B cell (primary cell): ENCODE data around the gene TAF1D. TPM values are rescaled to one million over a fixed set of nuclear protein-coding genes. Genes with fewer than 3 reads are reported as not detected.

Experiments
- ATAC-seq: fragments of 200-7000 bp; cut with Tn5 transposase; one replicate; pipeline ENCODE4 v1.10.0; 2021; ENCODE audit warnings: low read depth, mild to moderate bottlenecking, moderate number of reproducible peaks, moderate library complexity
- CTCF ChIA-PET: fragments of 350-600 bp; sonication (Branson Sonifier 250); formaldehyde crosslinking; loops from one replicate; lab custom pipeline; 2021; ENCODE audit warnings: antibody characterized with exemption, inconsistent platforms; lab: Charles Lee
- POLR2A ChIA-PET: fragments of 350-600 bp; sonication (Branson Sonifier 250); formaldehyde crosslinking; loops from one replicate; lab custom pipeline; 2021; ENCODE audit warnings: antibody characterized with exemption; lab: Charles Lee
- DNase-seq: peaks from one replicate; pipeline ENCODE4 v3.0.0; 2013
- H2AFZ ChIP-seq: 2 replicates; pipeline ENCODE4 v1.6.1; 2012; ENCODE audit warnings: mild to moderate bottlenecking, low read depth, low read length; ENCODE audit not compliant: insufficient read depth, poor library complexity, severe bottlenecking
- H3K27ac ChIP-seq, 2 donors: 1 replicate in 1 of 2; 2 replicates in 1 of 2; pipeline ENCODE4 v1.5.1; 2012 to 2013; ENCODE audit warnings: low read length in 2 of 2, mild to moderate bottlenecking in 2 of 2, moderate library complexity in 1 of 2
- H3K27me3 ChIP-seq, 4 experiments: fragments of 200-600 bp in 1 of 4; sonication (generic) in 1 of 4; replicated peaks in 1 of 4; 1 replicate in 2 of 4; 2 replicates in 2 of 4; pipeline versions ENCODE4 v1.6.1 to v1.7.0; 2013 to 2016; ENCODE audit warnings: low read length in 3 of 4, mild to moderate bottlenecking in 2 of 4, mixed read lengths in 1 of 4, moderate library complexity in 1 of 4; ENCODE audit not compliant: insufficient read depth in 4 of 4, control insufficient read depth in 3 of 4; ENCODE audit errors: control extremely low read depth in 1 of 4
- H3K36me3 ChIP-seq, 2 experiments: replicated peaks in 1 of 2; 1 replicate in 1 of 2; 2 replicates in 1 of 2; pipeline versions ENCODE4 v1.6.1 to v1.7.1; 2013; ENCODE audit warnings: low read length in 1 of 2; ENCODE audit not compliant: insufficient read depth in 2 of 2, control insufficient read depth in 1 of 2; ENCODE audit errors: control extremely low read depth in 1 of 2, extremely low read depth in 1 of 2
- H3K4me1 ChIP-seq, 2 donors: fragments of 200-600 bp in 1 of 2; sonication (generic) in 1 of 2; 1 replicate in 1 of 2; 2 replicates in 1 of 2; pipeline versions ENCODE4 v1.5.1 to v1.6.1; 2013 to 2017; ENCODE audit warnings: low read length in 2 of 2; ENCODE audit not compliant: control insufficient read depth in 2 of 2, insufficient read depth in 2 of 2
- H3K4me2 ChIP-seq: replicated peaks from 2 replicates; pipeline ENCODE3; 2012; ENCODE audit warnings: mild to moderate bottlenecking, low read depth, low read length; ENCODE audit not compliant: poor library complexity, severe bottlenecking
- H3K4me3 ChIP-seq, 5 experiments: fragments of 200-600 bp in 1 of 5; sonication (generic) in 1 of 5; 1 replicate in 3 of 5; 2 replicates in 2 of 5; pipeline versions ENCODE4 v1.5.1 to v1.7.0; 2011 to 2016; ENCODE audit warnings: low read length in 4 of 5, mild to moderate bottlenecking in 4 of 5, low read depth in 2 of 5, control low read depth in 1 of 5, moderate library complexity in 1 of 5; ENCODE audit not compliant: insufficient read depth in 1 of 5; ENCODE audit errors: control extremely low read depth in 1 of 5, extremely low read depth in 1 of 5
- H3K79me2 ChIP-seq: fragments of 200-600 bp; sonication (generic); one replicate; pipeline ENCODE4 v1.6.0; 2016; ENCODE audit warnings: low read length; ENCODE audit not compliant: control insufficient read depth, insufficient read depth
- H3K9ac ChIP-seq: fragments of 200-600 bp; sonication (generic); 2 replicates; pipeline ENCODE4 v1.6.1; 2017; ENCODE audit warnings: mild to moderate bottlenecking, low read length, moderate library complexity
- H3K9me3 ChIP-seq, 3 donors: one replicate each; pipeline versions ENCODE4 v1.6.1 to v1.7.1; 2013; ENCODE audit warnings: low read length in 2 of 3; ENCODE audit not compliant: control insufficient read depth in 2 of 3, insufficient read depth in 1 of 3; ENCODE audit errors: control extremely low read depth in 1 of 3
- H4K20me1 ChIP-seq: 2 replicates; pipeline ENCODE4 v1.6.0; 2012; ENCODE audit warnings: mild to moderate bottlenecking, low read length; ENCODE audit not compliant: insufficient read depth, control insufficient read depth, poor library complexity, severe bottlenecking
- H3K27ac Mint-ChIP-seq: one replicate; pipeline ENCODE4 v1.8.0; 2021; ENCODE audit warnings: mixed read lengths
- H3K27me3 Mint-ChIP-seq: one replicate; pipeline ENCODE4 v1.8.0; 2021; ENCODE audit warnings: mixed read lengths
- H3K4me1 Mint-ChIP-seq: one replicate; pipeline ENCODE4 v1.8.0; 2021; ENCODE audit warnings: mixed read lengths
- H3K4me3 Mint-ChIP-seq: one replicate; pipeline ENCODE4 v1.8.0; 2021; ENCODE audit warnings: mixed read lengths
- H3K9me3 Mint-ChIP-seq: one replicate; pipeline ENCODE4 v1.8.0; 2022; ENCODE audit warnings: mixed read lengths; ENCODE audit not compliant: insufficient read depth
- CTCF ChIP-seq: fragments of 200-600 bp; IDR thresholded peaks from one replicate; pipeline ENCODE4 v1.8.0; 2022; ENCODE audit warnings: antibody characterized with exemption, mild to moderate bottlenecking
- EZH2 ChIP-seq: IDR thresholded peaks from 2 replicates; pipeline ENCODE4 v1.6.1; 2012; ENCODE audit warnings: borderline replicate concordance, low read depth, mild to moderate bottlenecking, moderate library complexity, low read length; ENCODE audit not compliant: insufficient read depth, poor library complexity, severe bottlenecking
- WGBS: methylation state at CpG from one replicate; pipeline ENCODE4 v1.1.5; 2013; ENCODE audit warnings: missing lambda C conversion rate; ENCODE audit not compliant: insufficient coverage; 5-methylcytosine and 5-hydroxymethylcytosine counted together
- intact Hi-C: fragments of 100-400 bp; cut with micrococcal nuclease; formaldehyde crosslinking; loops from one replicate; pipeline ENCODE4 v1.10.0; 2022
- polyA plus RNA-seq: library from polyadenylated mRNA; depleted of rRNA; stranded (reverse); fragments of >200 nt; gene quantifications from 2 replicates; pipeline ENCODE4 v1.2.3, GENCODE V29; 2012
- total RNA-seq, 2 donors: library from RNA; stranded (reverse); fragments of 120-200 nt in 1 of 2; gene quantifications; 1 replicate in 1 of 2; 2 replicates in 1 of 2; pipeline versions ENCODE4 v1.2.3 to v1.2.4, GENCODE V29; 2013 to 2022

Gene TAF1D
- total and polyA plus RNA-seq, 2 donors (not counting 1 experiment from before 2014, with no cell fraction given): 127 to 230 TPM

GRCh38 chr11:93730108-93731107 is 10.9 kb downstream of the TAF1D start:
- Histone ChIP-seq H3K9me3 (no peaks in the 10 kb centered on the region), H3K79me2 (peaks cover 12% of the 10 kb centered on the region), H3K27me3 (no peaks in the 10 kb centered on the region), H3K36me3 (peaks cover 3 to 83% of the 10 kb centered on the region in 2 experiments), H3K9ac (no peak overlapping the region), H3K27ac (peak overlapping the region in 1 of 2 donors; percentile 18), H3K4me3 (no peak overlapping the region), H4K20me1 (peaks cover 6% of the 10 kb centered on the region), H3K4me1 (no peaks in the 10 kb centered on the region), H2AFZ (no peak overlapping the region), H3K4me2 (no peak overlapping the region)
- no peaks in the 10 kb centered on the region for H3K9me3 Mint-ChIP-seq
- intact Hi-C loops: no loop called here
- H3K27ac Mint-ChIP-seq: no peak overlapping the region
- 100% methylated on average over 1 of the region's 5 CpGs for WGBS
- no peaks in the 10 kb centered on the region for H3K27me3 Mint-ChIP-seq
- H3K4me1 Mint-ChIP-seq: peaks cover 9% of the 10 kb centered on the region
- DNase-seq (no peak), ATAC-seq (no peak)
- ChIA-PET CTCF (interaction anchor here (1.6 kb wide), 1 partner anchor 38 kb away, joined by 3 read pairs; no protein-coding TSS in a partner anchor), POLR2A (interaction anchor here (0.7 kb wide), 2 partner anchors 9 to 57 kb away, joined by 3 to 6 read pairs; no protein-coding TSS in a partner anchor)
- no peak overlapping the region for H3K4me3 Mint-ChIP-seq
- no peak for TF ChIP-seq CTCF
- TF ChIP-seq EZH2: no peak
